Kasumi-1 (cell line): ENCODE measurements around the gene TANGO2.

Experiments
- DNase-seq, 2 experiments: peaks; one replicate each; lab custom pipeline; 2025; lab: John Stamatoyannopoulos, UW

TANGO2 gene

GRCh38 chr22:20020533-20021195 is at the start of gene TANGO2:
Gene TANGO2, plus strand, starts transcription at chr22:20021110. Its CDS starts 15,689 bp downstream, at chr22:20036799.
- DNase-seq: peak; percentile 81

- no peak for DNase-seq
Measured at GRCh38 chr22:19971276-19972124, 49.4 kb upstream of the TANGO2 start.

GRCh38 chr22:19972251-19972650 is 48.7 kb upstream of the TANGO2 start:
- DNase-seq: no peak

GRCh38 chr22:19972652-19973550 is 48.0 kb upstream of the TANGO2 start:
- no peak for DNase-seq

GRCh38 chr22:19973551-19974267 is 47.2 kb upstream of the TANGO2 start:
- DNase-seq: no peak

GRCh38 chr22:19974268-19974861 is 46.5 kb upstream of the TANGO2 start:
- DNase-seq: peak; percentile 61 to 64

GRCh38 chr22:19974935-19975706 is 45.8 kb upstream of the TANGO2 start:
- peak; percentile 28 to 36 for DNase-seq

- no peak for DNase-seq
Measured at GRCh38 chr22:19975707-19976035, 45.2 kb upstream of the TANGO2 start.

- no peak for DNase-seq
Measured at GRCh38 chr22:19976671-19977070, 44.2 kb upstream of the TANGO2 start.

- no peak for DNase-seq
Measured at GRCh38 chr22:19977296-19978243, 43.3 kb upstream of the TANGO2 start.

- no peak for DNase-seq
Measured at GRCh38 chr22:19978748-19979147, 42.2 kb upstream of the TANGO2 start.

- DNase-seq: no peak
Measured at GRCh38 chr22:19979712-19980493, 41.0 kb upstream of the TANGO2 start.

- DNase-seq: no peak
Measured at GRCh38 chr22:19980766-19981165, 40.1 kb upstream of the TANGO2 start.

- no peak for DNase-seq
Measured at GRCh38 chr22:19981171-19981960, 39.5 kb upstream of the TANGO2 start.

GRCh38 chr22:19981961-19982920 is 38.7 kb upstream of the TANGO2 start:
- DNase-seq: no peak

GRCh38 chr22:19982991-19983578 is 37.8 kb upstream of the TANGO2 start:
- no peak for DNase-seq
